A673 (cell line): Measurements from ENCODE around the gene KMT2C. TPM values are rescaled to one million over a fixed set of nuclear protein-coding genes. Genes with fewer than 3 reads are reported as not detected.

Experiments used
- BruUV-seq: library from RNA; stranded (reverse); fragments of 400-500 nt; replicated peaks from 2 replicates; lab custom pipeline; 2021; lab: Mats Ljungman, UMichigan
- CTCF ChIA-PET: fragments of 300-600 bp; sonication (Branson Sonifier 250); formaldehyde crosslinking; loops from one replicate; lab custom pipeline; 2022; ENCODE audit warnings: antibody characterized with exemption; lab: Charles Lee
- POLR2A ChIA-PET: fragments of 300-600 bp; sonication (Branson Sonifier 250); formaldehyde crosslinking; loops from one replicate; lab custom pipeline; 2022; ENCODE audit warnings: antibody characterized with exemption; ENCODE audit not compliant: low non-redundant PET; lab: Charles Lee
- DNase-seq: peaks from one replicate; pipeline ENCODE4 v3.0.0-alpha.2; 2015; ENCODE audit warnings: low spot score
- H3K27ac ChIP-seq: fragments of 200-600 bp; sonication (generic); 2 replicates; pipeline ENCODE4 v1.5.1; 2016; ENCODE audit warnings: mixed run types, low read depth, mild to moderate bottlenecking, mixed read lengths, antibody characterized with exemption, low read length; ENCODE audit not compliant: poor library complexity, severe bottlenecking
- H3K27me3 ChIP-seq: fragments of 200-600 bp; sonication (generic); replicated peaks from 2 replicates; pipeline ENCODE4 v1.6.1; 2017; ENCODE audit warnings: mixed run types, low read depth, mild to moderate bottlenecking, mixed read lengths, antibody characterized with exemption, low read length; ENCODE audit not compliant: insufficient read depth, poor library complexity
- H3K36me3 ChIP-seq: fragments of 200-600 bp; sonication (generic); 2 replicates; pipeline ENCODE4 v1.6.1; 2016; ENCODE audit warnings: mixed run types, mild to moderate bottlenecking, mixed read lengths, antibody characterized with exemption, low read length; ENCODE audit not compliant: insufficient read depth, poor library complexity, severe bottlenecking
- H3K4me1 ChIP-seq: fragments of 200-600 bp; sonication (generic); 2 replicates; pipeline ENCODE4 v1.6.1; 2017; ENCODE audit warnings: mixed run types, mild to moderate bottlenecking, mixed read lengths, antibody characterized with exemption, low read length; ENCODE audit not compliant: insufficient read depth, poor library complexity, severe bottlenecking
- H3K4me3 ChIP-seq: fragments of 200-600 bp; sonication (generic); 2 replicates; pipeline ENCODE4 v1.5.1; 2016; ENCODE audit warnings: low read depth, mixed run types, mild to moderate bottlenecking, mixed read lengths, low read length; ENCODE audit not compliant: poor library complexity, severe bottlenecking
- H3K9me3 ChIP-seq: fragments of 200-600 bp; sonication (generic); 2 replicates; pipeline ENCODE4 v1.6.1; 2016; ENCODE audit warnings: mixed run types, low read depth, mild to moderate bottlenecking, mixed read lengths, antibody characterized with exemption, low read length; ENCODE audit not compliant: poor library complexity, severe bottlenecking
- EZH2 ChIP-seq: fragments of 200-600 bp; sonication (generic); IDR thresholded peaks from 2 replicates; pipeline ENCODE4 v1.6.1; 2017; ENCODE audit warnings: borderline replicate concordance, low read depth, mild to moderate bottlenecking, mixed read lengths, antibody characterized with exemption, low read length; ENCODE audit not compliant: poor library complexity, severe bottlenecking
- intact Hi-C: fragments of 100-400 bp; cut with micrococcal nuclease; formaldehyde crosslinking; loops from one replicate; pipeline ENCODE4 v1.10.0; 2022; ENCODE audit not compliant: unreplicated experiment
- total RNA-seq: library from RNA; stranded (reverse); gene quantifications from 2 replicates; pipeline ENCODE4 v1.2.3, GENCODE V29; 2021
- TF ChIP-seq, protein P1 (sequence below): fragments of 300-800, 200-600 bp; sonication (generic); conservative IDR thresholded peaks from 2 replicates; pipeline ENCODE4 v1.5.1; 2017; ENCODE audit warnings: low read depth, mild to moderate bottlenecking, antibody characterized with exemption, low read length, moderate library complexity, mixed read lengths

The KMT2C gene
- total RNA-seq, 1 experiment from 2014 or later = 52.9 TPM

- Histone ChIP-seq H3K4me3 (no peak overlapping the region), H3K27ac (no peak overlapping the region), H3K27me3 (no peaks in the 10 kb centered on the region), H3K4me1 (no peaks in the 10 kb centered on the region), H3K36me3 (no peaks in the 10 kb centered on the region), H3K9me3 (peaks cover 21% of the 10 kb centered on the region)
- intact Hi-C loops = no loop called here
- no peak for DNase-seq
- TF ChIP-seq, protein P1, sequence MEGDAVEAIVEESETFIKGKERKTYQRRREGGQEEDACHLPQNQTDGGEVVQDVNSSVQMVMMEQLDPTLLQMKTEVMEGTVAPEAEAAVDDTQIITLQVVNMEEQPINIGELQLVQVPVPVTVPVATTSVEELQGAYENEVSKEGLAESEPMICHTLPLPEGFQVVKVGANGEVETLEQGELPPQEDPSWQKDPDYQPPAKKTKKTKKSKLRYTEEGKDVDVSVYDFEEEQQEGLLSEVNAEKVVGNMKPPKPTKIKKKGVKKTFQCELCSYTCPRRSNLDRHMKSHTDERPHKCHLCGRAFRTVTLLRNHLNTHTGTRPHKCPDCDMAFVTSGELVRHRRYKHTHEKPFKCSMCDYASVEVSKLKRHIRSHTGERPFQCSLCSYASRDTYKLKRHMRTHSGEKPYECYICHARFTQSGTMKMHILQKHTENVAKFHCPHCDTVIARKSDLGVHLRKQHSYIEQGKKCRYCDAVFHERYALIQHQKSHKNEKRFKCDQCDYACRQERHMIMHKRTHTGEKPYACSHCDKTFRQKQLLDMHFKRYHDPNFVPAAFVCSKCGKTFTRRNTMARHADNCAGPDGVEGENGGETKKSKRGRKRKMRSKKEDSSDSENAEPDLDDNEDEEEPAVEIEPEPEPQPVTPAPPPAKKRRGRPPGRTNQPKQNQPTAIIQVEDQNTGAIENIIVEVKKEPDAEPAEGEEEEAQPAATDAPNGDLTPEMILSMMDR = no peak
- TF ChIP-seq EZH2 = no peak
- ChIA-PET CTCF (no interaction called here), POLR2A (no interaction called here)
- no TSS peak for BruUV-seq
These were observed 346.6 kb downstream of the KMT2C start for GRCh38 chr7:152089183-152089582.

- ChIA-PET POLR2A (no interaction called here), CTCF (no interaction called here)
- no peaks in the 10 kb centered on the region for H3K4me1 ChIP-seq
- no peaks in the 10 kb centered on the region for H3K36me3 ChIP-seq
- H3K27ac ChIP-seq = no peak overlapping the region
- TF ChIP-seq, protein P1 = no peak
- no peak for TF ChIP-seq EZH2
- no peak for DNase-seq
- intact Hi-C loops = no loop called here
- no TSS peak for BruUV-seq
- H3K9me3 ChIP-seq = peaks cover 21% of the 10 kb centered on the region
- no peaks in the 10 kb centered on the region for H3K27me3 ChIP-seq
- no peak overlapping the region for H3K4me3 ChIP-seq
These were observed 349.3 kb downstream of the KMT2C start for GRCh38 chr7:152086513-152086912.

- intact Hi-C loops = no loop called here
- TF ChIP-seq, protein P1 = no peak
- no peak for TF ChIP-seq EZH2
- peaks cover 21% of the 10 kb centered on the region for H3K9me3 ChIP-seq
- BruUV-seq = no TSS peak
- no peaks in the 10 kb centered on the region for H3K27me3 ChIP-seq
- no peaks in the 10 kb centered on the region for H3K4me1 ChIP-seq
- no peak overlapping the region for H3K27ac ChIP-seq
- H3K36me3 ChIP-seq = no peaks in the 10 kb centered on the region
- POLR2A ChIA-PET = no interaction called here
- H3K4me3 ChIP-seq = no peak overlapping the region
- CTCF ChIA-PET = no interaction called here
- DNase-seq = no peak
These were observed 350.7 kb downstream of the KMT2C start for GRCh38 chr7:152085131-152085530.

Other genes with a start within 250 kb of the KMT2C start
- 28.2 and 28.5 TPM in 2 replicates for gene XRCC2, start 240.1 kb upstream of the KMT2C start, total RNA-seq